Stomach smooth muscle (tissue), 2 donors: Measurements from ENCODE around the gene TPX2.
A peak's percentile ranks its signal among the peaks of the same experiment; 100 is the strongest.

Experiments
- H3K27ac ChIP-seq: one replicate; pipeline ENCODE4 v1.7.0; 2013; ENCODE audit warnings: mild to moderate bottlenecking, low read length, inconsistent platforms
- H3K27me3 ChIP-seq, 2 donors: one replicate each; pipeline ENCODE4 v1.7.0; 2013; ENCODE audit warnings: low read length in 2 of 2; ENCODE audit not compliant: insufficient read depth in 2 of 2, control insufficient read depth in 1 of 2
- H3K36me3 ChIP-seq, 2 donors: one replicate each; pipeline ENCODE4 v1.7.0; 2013; ENCODE audit warnings: low read length in 2 of 2; ENCODE audit not compliant: control insufficient read depth in 2 of 2, insufficient read depth in 2 of 2
- H3K4me1 ChIP-seq: one replicate; pipeline ENCODE4 v1.7.0; 2013; ENCODE audit warnings: low read length; ENCODE audit not compliant: control insufficient read depth, insufficient read depth
- H3K4me3 ChIP-seq, 2 donors: one replicate each; pipeline ENCODE4 v1.7.0; 2013; ENCODE audit warnings: low read length in 2 of 2
- H3K9ac ChIP-seq, 2 donors: one replicate each; pipeline ENCODE4 v1.7.0; 2013; ENCODE audit warnings: low read length in 2 of 2, mild to moderate bottlenecking in 1 of 2
- H3K9me3 ChIP-seq, 2 donors: one replicate each; pipeline ENCODE4 v1.7.0; 2013; ENCODE audit warnings: low read length in 2 of 2; ENCODE audit not compliant: control insufficient read depth in 2 of 2
- donor health status: healthy.
- donor health status: Pancreatic carcinoma.

Gene TPX2

DNA sequence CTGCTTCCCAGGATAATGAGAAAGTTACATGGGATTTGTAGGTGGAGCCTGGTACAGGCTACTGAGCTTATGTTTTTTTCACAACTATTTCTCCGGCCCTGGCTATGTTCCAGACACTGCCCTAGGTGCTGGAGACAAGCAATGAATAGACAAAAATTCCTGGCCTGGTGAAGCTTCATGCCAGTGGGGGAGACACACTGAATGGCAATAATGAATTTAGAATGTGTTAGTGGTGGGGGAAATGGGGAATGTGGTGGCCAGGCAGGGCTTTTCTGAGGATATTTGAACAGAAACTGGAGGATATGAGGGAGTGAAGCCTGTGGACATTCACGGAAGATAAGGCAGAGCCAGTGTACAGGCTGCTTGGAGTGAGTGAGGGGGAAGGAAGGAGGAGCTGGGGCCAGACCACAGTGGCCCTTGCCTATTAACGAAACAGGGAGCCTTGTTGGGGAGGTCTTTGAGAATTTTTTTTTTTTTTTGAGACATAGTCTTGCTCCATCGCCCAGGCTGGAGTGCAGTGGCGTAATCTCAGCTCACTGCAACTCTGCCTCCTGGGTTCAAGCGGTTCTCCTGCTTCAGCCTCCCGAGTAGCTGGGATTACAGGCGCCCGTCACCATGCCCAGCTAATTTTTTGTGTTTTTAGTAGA, 99.7 kb downstream of the TPX2 start:
- H3K27me3 ChIP-seq = no peaks in the 10 kb centered on the region
- peaks cover 43% of the 10 kb centered on the region for H3K4me1 ChIP-seq
- no peak overlapping the region for H3K4me3 ChIP-seq
- no peaks in the 10 kb centered on the region for H3K9me3 ChIP-seq
- H3K9ac ChIP-seq = no peak overlapping the region
- H3K36me3 ChIP-seq = no peaks in the 10 kb centered on the region
- H3K27ac ChIP-seq = no peak overlapping the region

DNA sequence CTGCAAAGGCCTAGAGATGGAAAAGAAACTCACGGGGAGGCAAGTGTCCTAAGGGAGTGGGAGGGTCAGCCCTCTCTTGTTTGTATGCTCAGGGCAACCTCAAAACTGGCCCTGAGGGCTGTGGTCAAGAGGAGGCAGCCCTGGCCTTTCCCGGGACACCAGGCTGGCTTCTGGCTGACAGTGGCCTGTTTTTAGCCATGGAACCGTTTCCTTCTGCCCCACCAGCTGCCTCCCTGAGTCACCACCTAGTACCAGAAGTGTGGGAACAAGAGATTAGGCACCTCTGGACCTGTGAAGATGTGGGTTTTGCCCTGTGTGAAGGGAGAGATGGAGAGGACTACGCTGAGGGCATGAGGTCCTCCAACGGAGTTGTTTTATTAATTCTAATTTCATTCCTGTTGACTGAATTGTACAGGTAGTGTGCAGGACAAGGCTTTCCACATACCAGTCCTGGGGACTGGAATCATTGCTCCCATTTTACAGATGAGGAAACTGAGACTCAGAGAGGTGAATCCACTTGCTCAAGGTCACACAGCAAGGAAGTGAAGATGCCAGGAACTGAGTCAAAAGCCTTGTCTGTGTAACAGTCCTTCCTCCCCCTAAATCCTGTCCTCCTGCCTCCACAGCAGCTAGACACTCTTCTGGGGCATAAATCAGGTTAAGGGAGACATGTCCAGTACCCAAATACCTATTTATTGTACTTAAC, 100.8 kb downstream of the TPX2 start:
- no peaks in the 10 kb centered on the region for H3K27me3 ChIP-seq

DNA sequence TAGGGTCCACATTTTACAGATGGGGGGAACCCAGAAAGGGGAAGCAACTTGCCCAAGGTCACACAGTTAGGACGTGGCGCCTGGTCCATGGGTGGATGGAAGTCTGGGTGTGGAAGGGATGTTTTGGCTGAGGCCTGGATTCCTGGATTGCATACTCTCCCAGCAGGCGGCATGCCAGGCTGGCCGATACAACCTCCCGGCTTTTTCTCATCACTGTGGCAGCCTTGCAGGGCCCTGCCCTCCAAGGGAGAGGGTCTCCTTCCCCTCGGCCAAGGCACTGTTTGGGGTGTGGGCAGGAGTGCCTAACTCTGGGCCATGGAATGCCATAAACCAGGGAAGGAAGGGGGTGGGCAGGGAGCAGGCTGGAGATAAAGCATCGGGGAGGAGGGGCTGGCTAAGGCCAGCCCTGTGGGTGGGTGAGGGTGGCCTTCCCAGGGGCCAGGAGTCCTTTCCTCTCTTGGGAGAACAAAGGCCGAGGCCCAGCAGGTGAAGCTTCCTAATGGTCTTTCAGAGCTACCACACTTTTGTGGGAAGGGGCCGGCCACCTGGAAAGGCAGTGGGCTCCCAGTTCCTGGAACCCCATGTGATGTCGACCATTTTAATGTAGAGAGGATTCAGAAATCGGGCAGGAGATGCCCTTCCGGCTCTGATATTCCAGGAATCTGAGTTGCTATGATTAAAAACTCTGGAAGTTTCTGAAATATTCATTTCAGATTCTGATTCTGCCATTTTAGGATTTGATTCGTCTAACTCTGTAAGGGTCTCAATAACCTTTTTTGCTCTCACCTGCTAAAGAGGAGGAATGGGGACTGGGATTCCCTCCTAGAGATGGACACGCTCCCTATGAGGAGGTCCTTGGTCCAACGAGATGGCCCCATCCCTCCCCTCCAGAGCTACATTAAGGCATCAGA, 102.1 kb downstream of the TPX2 start:
- H3K9ac ChIP-seq = no peak overlapping the region
- no peak overlapping the region for H3K27ac ChIP-seq
- no peaks in the 10 kb centered on the region for H3K27me3 ChIP-seq
- H3K36me3 ChIP-seq = no peaks in the 10 kb centered on the region
- peaks cover 37% of the 10 kb centered on the region for H3K4me1 ChIP-seq
- no peak overlapping the region for H3K4me3 ChIP-seq
- H3K9me3 ChIP-seq = no peaks in the 10 kb centered on the region

More for the DNA sequence above, 100.8 kb downstream of the TPX2 start:
- Histone ChIP-seq H3K27ac (no peak overlapping the region), H3K4me3 (no peak overlapping the region), H3K4me1 (peaks cover 41% of the 10 kb centered on the region), H3K9ac (no peak overlapping the region), H3K36me3 (no peaks in the 10 kb centered on the region), H3K9me3 (no peaks in the 10 kb centered on the region)

DNA sequence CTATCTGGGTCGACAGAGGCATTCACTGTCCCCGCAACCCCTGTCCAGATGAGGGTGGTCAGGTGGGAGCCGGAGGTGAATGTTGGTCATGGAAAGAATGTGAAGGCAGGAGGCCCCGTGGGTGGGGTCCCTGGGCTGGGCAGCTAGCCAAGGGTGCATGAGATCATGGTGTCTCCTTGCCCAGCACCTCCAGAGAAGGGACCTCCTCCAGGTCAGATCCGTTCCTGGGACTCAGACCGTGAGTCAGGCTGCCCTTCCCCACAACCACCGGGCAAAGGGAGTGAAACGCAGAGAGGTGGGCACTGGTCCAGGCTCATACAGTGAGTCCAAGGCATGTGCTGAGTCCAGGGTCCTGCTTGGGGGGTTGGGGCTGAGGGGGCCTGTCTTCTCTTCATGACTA, 102.8 kb downstream of the TPX2 start:
- H3K27ac ChIP-seq = no peak overlapping the region
- H3K4me1 ChIP-seq = peaks cover 33% of the 10 kb centered on the region
- no peaks in the 10 kb centered on the region for H3K9me3 ChIP-seq
- no peaks in the 10 kb centered on the region for H3K27me3 ChIP-seq
- no peak overlapping the region for H3K4me3 ChIP-seq
- no peaks in the 10 kb centered on the region for H3K36me3 ChIP-seq
- H3K9ac ChIP-seq = no peak overlapping the region

DNA sequence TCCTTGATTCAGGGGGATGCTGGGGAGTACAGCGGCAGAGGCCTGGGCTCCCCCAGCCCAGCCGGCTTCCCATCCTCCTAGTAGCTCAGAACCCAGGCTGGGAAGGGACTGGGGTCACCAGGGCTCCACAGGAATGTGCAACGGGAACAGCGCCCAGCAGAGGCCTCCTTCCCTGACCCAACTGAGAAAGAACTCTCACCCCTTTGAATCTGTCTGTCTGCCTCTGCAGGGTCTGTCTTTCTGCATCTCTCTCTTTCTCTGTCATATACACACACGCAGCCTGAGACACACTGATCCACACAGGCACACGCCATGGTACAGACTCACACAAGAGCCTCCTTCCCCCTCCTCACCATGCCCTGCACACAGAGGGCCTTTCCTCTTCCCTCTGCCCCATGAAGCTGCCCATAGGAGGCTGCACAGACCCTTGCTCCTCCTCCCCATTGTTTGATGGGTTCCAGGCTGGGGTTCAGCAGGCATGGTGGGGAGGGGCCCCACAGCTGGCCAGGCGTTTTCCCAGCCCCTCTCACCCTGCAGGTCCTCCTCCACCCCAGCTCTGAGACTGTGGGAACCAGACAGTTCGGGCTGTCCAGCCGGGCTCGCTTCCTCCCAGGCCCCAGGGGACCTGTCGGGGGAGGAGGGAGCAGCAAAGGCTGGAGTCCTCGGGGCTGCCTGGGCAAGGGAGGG, 103.5 kb downstream of the TPX2 start:
- H3K4me3 ChIP-seq = peak overlapping the region in 1 of 2 donors; percentile 55

DNA sequence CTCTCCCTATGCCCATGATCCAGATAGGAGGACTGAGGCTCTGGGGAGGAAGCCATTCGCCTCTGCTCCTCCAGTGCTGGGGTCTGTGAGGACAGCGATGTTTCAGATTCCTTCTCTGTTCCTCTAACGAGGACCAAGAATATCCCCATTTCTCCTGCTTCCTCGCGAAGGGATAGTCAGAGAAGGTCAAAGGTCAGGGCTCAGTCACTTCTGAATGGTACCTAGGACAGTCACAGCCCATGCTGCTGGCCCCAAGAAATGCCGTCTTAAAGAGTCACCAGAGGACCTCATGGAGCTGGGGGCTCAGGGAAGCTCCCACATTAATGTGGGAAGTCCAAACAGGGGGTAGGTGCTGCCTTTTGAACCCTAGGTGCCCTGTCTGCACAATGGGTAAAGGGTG, 104.2 kb downstream of the TPX2 start:
- H3K9ac ChIP-seq = no peak overlapping the region
- peaks cover 26% of the 10 kb centered on the region for H3K4me1 ChIP-seq
- no peaks in the 10 kb centered on the region for H3K9me3 ChIP-seq
- H3K27me3 ChIP-seq = no peaks in the 10 kb centered on the region
- no peak overlapping the region for H3K27ac ChIP-seq
- H3K36me3 ChIP-seq = no peaks in the 10 kb centered on the region
- H3K4me3 ChIP-seq = peak overlapping the region in 1 of 2 donors; percentile 55

More for the DNA sequence above, 103.5 kb downstream of the TPX2 start:
- Histone ChIP-seq H3K9ac (no peak overlapping the region), H3K36me3 (no peaks in the 10 kb centered on the region), H3K9me3 (no peaks in the 10 kb centered on the region), H3K27ac (no peak overlapping the region), H3K27me3 (no peaks in the 10 kb centered on the region), H3K4me1 (peaks cover 27% of the 10 kb centered on the region)

DNA sequence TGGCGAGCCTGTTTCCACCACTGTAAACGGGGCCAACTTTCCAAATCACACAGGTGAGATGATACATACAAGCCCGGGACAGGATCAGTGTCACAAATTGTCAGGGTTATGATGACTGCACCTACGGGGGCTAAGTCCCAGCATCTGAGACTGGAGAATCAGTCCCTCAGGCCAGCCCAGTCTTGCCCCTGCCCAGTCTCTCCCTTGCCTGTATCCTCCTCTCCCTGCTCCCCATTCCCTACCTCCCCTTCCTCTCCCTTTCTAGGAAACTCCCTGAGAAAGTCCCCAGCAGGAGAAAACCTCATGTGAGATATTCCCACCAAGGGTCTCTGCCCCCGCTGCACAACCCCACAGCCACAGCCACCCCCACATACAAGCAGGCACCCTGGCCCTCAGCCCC, 104.8 kb downstream of the TPX2 start:
- peaks cover 26% of the 10 kb centered on the region for H3K4me1 ChIP-seq
- no peaks in the 10 kb centered on the region for H3K9me3 ChIP-seq
- peaks cover 1 to 4% of the 10 kb centered on the region in 2 donors for H3K27me3 ChIP-seq
- H3K4me3 ChIP-seq = peak overlapping the region in 1 of 2 donors; percentile 55
- H3K9ac ChIP-seq = no peak overlapping the region
- no peaks in the 10 kb centered on the region for H3K36me3 ChIP-seq
- no peak overlapping the region for H3K27ac ChIP-seq

DNA sequence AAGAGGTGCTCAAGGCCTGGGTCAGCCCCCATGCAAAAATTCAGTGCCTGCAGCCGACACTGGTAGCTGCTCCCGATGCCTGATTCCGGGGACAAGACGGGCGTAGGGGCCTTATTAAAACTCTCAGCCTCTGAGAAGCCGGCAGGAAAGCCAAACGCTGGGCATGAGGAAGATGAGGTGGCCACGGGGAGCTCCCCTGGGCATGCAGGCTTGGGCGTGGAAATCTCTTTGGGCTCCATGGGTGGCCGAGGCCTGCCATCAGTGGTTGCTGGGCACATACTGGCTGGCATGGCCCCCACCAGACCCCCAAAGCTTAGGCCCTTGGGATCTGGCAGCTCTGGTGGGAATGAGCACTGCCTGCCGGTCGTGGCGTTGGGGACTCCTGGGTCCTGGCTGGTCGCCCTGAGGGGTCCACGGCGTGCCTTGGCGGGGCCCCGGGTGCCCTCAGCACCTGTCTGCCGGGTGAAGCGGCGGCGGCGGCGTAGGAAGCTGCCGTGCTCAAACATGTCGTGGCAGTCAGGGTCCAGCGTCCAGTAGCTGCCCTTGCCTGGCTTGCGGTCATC, 105.7 kb downstream of the TPX2 start:
- no peaks in the 10 kb centered on the region for H3K9me3 ChIP-seq
- H3K4me3 ChIP-seq = peak overlapping the region in 1 of 2 donors; percentile 55
- no peak overlapping the region for H3K9ac ChIP-seq
- H3K36me3 ChIP-seq = no peaks in the 10 kb centered on the region
- H3K27ac ChIP-seq = no peak overlapping the region
- peaks cover 10 to 14% of the 10 kb centered on the region in 2 donors for H3K27me3 ChIP-seq
- H3K4me1 ChIP-seq = peaks cover 26% of the 10 kb centered on the region

DNA sequence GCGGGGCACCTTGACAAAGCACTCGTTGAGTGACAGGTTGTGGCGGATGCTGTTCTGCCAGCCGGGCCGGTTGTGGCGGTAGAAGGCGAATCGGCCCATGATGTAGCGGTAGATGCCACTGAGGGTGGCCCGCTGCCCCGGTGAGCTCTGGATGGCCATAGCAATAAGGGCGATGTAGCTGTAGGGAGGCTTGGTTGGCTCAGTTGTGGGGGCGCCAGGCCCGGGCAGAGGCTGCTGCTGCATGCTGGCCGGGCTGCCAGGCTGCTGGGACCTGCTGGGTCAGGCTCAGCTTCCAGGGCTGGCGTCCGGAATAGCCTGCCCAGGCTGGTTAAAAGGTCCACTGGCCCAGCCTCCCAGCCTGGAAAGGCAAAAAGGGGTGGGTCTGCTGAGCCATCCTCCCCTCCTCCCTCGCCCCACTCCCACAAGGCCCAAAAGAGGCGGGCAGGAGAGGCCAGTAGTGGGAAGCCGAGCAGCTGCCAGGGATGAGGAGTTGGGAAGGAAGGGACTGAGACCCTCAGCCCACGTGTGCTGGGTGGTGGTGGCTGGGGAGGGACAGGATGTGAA, 106.3 kb downstream of the TPX2 start, which contains the start of gene FOXS1:
TSS of gene FOXS1 (minus strand) at position 305 of the 564 bp plus-strand sequence. CDS start at position 243, 62 bp downstream.
- H3K4me1 ChIP-seq = peaks cover 26% of the 10 kb centered on the region
- H3K27ac ChIP-seq = no peak within 1 kb of the TSS
- peak within 1 kb of the TSS in 1 of 2 donors; percentile 55 for H3K4me3 ChIP-seq
- no peaks in the 10 kb centered on the region for H3K36me3 ChIP-seq
- no peaks in the 10 kb centered on the region for H3K9me3 ChIP-seq
- H3K9ac ChIP-seq = peak within 1 kb of the TSS in 1 of 2 donors; percentile 27
- H3K27me3 ChIP-seq = peaks cover 10 to 17% of the 10 kb centered on the region in 2 donors

DNA sequence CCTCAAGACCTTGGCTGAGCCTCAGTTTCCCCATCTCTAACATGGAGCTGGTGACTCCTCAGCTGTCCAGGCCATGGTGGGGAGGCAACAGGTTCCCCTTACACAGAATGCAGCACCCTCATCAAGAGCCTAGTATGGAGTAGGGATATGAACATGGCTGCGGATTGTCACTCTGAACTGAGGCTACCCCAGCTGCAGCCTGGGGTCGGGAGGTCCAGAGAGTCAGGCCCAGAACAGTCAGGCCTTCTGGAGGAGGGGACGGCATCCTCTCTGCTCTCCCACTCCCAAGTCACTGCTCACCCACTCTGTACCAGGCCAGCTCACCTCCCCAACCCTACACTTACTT, 107.7 kb downstream of the TPX2 start:
- peaks cover 19% of the 10 kb centered on the region for H3K4me1 ChIP-seq
- H3K27me3 ChIP-seq = peaks cover 17 to 27% of the 10 kb centered on the region in 2 donors

More for the DNA sequence above, 107.7 kb downstream of the TPX2 start:
- Histone ChIP-seq H3K4me3 (no peak overlapping the region), H3K9me3 (no peaks in the 10 kb centered on the region), H3K36me3 (no peaks in the 10 kb centered on the region), H3K9ac (no peak overlapping the region), H3K27ac (no peak overlapping the region)
